Psoas muscle (tissue), 8 donors: Measurements from ENCODE around the gene CHST15. TPM values are rescaled to one million over a fixed set of nuclear protein-coding genes. Genes with fewer than 3 reads are reported as not detected.

Experiments
- ATAC-seq, 4 donors: fragments of 200-7000 bp; cut with Tn5 transposase; one replicate each; pipeline ENCODE4 v1.9.1; 2020; ENCODE audit warnings: moderate library complexity in 3 of 4, mild to moderate bottlenecking in 2 of 4
- DNase-seq, 2 donors: peaks; one replicate each; pipeline ENCODE4 v3.0.0-alpha.2; 2020
- H3K27ac ChIP-seq: fragments of 200-600 bp; one replicate; pipeline ENCODE4 v1.8.0; 2022
- H3K27me3 ChIP-seq, 3 donors: fragments of 200-600 bp in 1 of 3; one replicate each; pipeline versions ENCODE4 v1.6.1 to v1.8.0; 2013 to 2022; ENCODE audit warnings: low read length in 2 of 3, mild to moderate bottlenecking in 2 of 3, moderate library complexity in 1 of 3; ENCODE audit not compliant: insufficient read depth in 3 of 3
- H3K36me3 ChIP-seq, 2 donors: fragments of 200-600 bp in 1 of 2; one replicate each; pipeline versions ENCODE4 v1.6.1 to v1.8.0; 2013 to 2022; ENCODE audit warnings: low read depth in 1 of 2, mild to moderate bottlenecking in 1 of 2, moderate library complexity in 1 of 2; ENCODE audit not compliant: insufficient read depth in 1 of 2
- H3K4me1 ChIP-seq: fragments of 200-600 bp; one replicate; pipeline ENCODE4 v1.8.0; 2022
- H3K4me3 ChIP-seq: fragments of 200-600 bp; one replicate; pipeline ENCODE4 v1.8.0; 2022; ENCODE audit warnings: mild to moderate bottlenecking
- H3K9me3 ChIP-seq: fragments of 200-600 bp; one replicate; pipeline ENCODE4 v1.8.0; 2022
- CTCF ChIP-seq: fragments of 200-600 bp; IDR thresholded peaks from one replicate; pipeline ENCODE4 v1.8.0; 2022; ENCODE audit warnings: antibody characterized with exemption
- WGBS, 3 donors: extraction: QIAGEN DNeasy Blood & Tissue Kit; methylation state at CpG; one replicate each; pipeline versions ENCODE4 v1.1.6 to v1.1.7; 2013; 5-methylcytosine and 5-hydroxymethylcytosine counted together
- intact Hi-C, 2 donors: fragments of 100-400 bp; cut with DNase I; formaldehyde crosslinking; loops; one replicate each; pipeline versions ENCODE4 v1.11.0 to v1.14.2; 2022
- polyA plus RNA-seq, 3 donors: library from polyadenylated mRNA; stranded (reverse); fragments of 200-250 nt; gene quantifications; one replicate each; pipeline ENCODE4 v1.2.3, GENCODE V29; 2013
- total RNA-seq, 4 donors: library from RNA; stranded (reverse); fragmentation: NEBNext Ultra II Directional in 2 of 4; extraction: Animal tissue kit (Norgen Biotek cat#: 25700) in 2 of 4; gene quantifications; one replicate each; pipeline versions ENCODE4 v1.2.1 to v1.2.4, GENCODE V29; 2021 to 2023
- donor health status: healthy with polysubstance abuse.
- donor health status: DM: no; HTN: no; CAD: no; lungs with moderate emphysema.
- donor health status: Bipolar disorder and iron deficiency.
- donor health status: healthy.
- donor health status: DM: yes; HTN: yes; CAD: no.
- donor health status: DM: no; HTN: no; CAD: no.
- donor health status: DM: no; HTN: no; CAD: no.
- donor health status: DM: yes; HTN: yes; CAD: no.

The CHST15 gene
- total and polyA plus RNA-seq, 7 donors, result 3.6 to 39.2 (median 10.4) TPM

DNA sequence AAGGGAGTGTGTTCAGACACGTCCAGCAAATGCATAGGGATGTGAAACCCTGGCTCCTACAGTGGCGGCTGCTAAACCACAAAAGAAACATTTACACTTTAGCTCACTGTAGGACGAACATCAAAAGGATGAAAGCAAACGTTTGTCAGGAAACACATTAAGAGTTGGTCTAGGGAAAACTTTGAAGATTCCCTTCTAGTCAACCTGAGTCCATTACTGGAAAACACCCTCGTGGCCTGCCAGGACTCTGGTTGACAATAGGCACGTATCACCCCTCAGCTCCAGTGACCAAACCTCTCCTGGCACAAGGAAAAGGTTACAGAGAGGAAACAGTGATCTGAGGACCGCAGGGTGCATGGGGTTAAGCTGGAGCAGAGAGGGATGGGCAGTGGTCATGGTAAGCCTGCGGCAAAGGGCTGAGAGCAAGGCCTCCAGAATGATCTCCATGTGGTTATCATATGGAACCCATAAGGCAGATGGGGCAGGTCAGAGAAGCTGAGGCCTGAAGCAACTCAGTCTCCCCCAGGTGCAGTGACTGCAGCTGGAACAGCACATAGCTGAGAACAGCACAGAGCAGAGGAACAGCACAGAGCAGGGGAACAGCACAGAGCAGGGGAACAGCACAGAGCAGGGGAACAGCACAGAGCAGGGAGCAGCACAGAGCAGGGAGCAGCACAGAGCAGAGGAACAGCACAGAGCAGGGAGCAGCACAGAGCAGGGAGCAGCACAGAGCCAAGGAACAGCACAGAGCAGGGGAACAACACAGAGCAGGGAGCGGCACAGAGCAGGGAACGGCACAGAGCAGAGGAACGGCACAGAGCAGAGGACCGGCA, 49.9 kb downstream of the CHST15 start:
- 54 to 62% (median 58%) methylated on average over 12 of the region's 12 CpGs for WGBS, 3 donors
- H3K27ac ChIP-seq, result no peak overlapping the region
- ATAC-seq (no peak), DNase-seq (no peak)
- peak overlapping the region; percentile 32 for H3K4me3 ChIP-seq
- H3K9me3 ChIP-seq, result no peaks in the 10 kb centered on the region
- intact Hi-C loops, result no loop called here
- peaks cover 0 to 30% of the 10 kb centered on the region in 2 donors for H3K36me3 ChIP-seq
- peaks cover 0 to 3% (median 0%) of the 10 kb centered on the region in 3 donors for H3K27me3 ChIP-seq
- no peak for TF ChIP-seq CTCF
- peaks cover 3% of the 10 kb centered on the region for H3K4me1 ChIP-seq

GRCh38 chr10:124042656-124043309, 50.6 kb downstream of the CHST15 start:
- no peak overlapping the region for H3K4me3 ChIP-seq
- H3K4me1 ChIP-seq, result peaks cover 3% of the 10 kb centered on the region
- intact Hi-C loops, result no loop called here
- no peaks in the 10 kb centered on the region for H3K9me3 ChIP-seq
- no peak for DNase-seq
- no peak for ATAC-seq
- H3K27ac ChIP-seq, result no peak overlapping the region
- H3K36me3 ChIP-seq, result peaks cover 0 to 37% of the 10 kb centered on the region in 2 donors
- TF ChIP-seq CTCF, result no peak
- H3K27me3 ChIP-seq, result peaks cover 0 to 3% (median 0%) of the 10 kb centered on the region in 3 donors
- WGBS, 3 donors, result 75 to 80% (median 75%) methylated on average over 8 of the region's 8 CpGs

DNA sequence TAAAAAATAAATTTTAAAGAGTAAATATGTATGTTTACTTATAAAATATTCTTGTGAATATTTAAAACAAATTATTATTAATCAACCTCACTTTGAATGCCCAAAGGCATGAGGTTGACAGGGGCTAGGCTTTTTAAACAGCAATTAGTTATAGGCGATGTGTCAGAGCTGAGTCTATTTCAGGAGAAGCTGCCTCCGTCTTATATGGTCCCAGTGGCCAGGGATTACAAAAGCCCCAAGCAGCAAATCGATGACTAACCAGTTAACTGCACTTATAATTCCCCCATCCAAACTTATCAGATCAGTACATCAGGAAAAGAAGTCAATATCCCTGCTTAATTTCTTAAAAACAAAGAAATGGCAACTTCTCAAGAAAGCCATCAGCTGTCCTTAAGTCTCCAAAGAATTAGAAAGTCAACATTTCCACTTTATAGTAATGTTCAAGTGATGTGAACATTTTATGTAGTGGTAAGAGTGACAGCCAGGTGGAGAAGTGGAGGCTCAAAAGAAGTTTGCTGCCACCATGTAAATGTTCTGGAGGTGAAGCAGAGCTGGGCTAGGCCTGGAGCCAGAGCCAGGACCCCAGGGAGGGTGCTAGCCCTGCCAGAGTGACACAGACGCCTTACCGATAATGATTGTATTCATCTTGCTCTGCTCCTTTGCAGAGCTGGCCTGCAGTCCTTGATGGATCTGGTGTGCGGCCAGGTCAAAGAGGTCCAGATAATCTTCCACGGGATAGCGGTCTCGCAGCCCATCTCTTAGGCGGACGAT, 51.5 kb downstream of the CHST15 start:
- ATAC-seq, result no peak
- peaks cover 0 to 3% (median 0%) of the 10 kb centered on the region in 3 donors for H3K27me3 ChIP-seq
- no peak for DNase-seq
- H3K9me3 ChIP-seq, result no peaks in the 10 kb centered on the region
- no peak for TF ChIP-seq CTCF
- 85 to 90% (median 87%) methylated on average over 11 of the region's 11 CpGs for WGBS, 3 donors
- intact Hi-C loops, result no loop called here
- peaks cover 3% of the 10 kb centered on the region for H3K4me1 ChIP-seq
- H3K36me3 ChIP-seq, result peaks cover 0 to 38% of the 10 kb centered on the region in 2 donors
- no peak overlapping the region for H3K4me3 ChIP-seq
- H3K27ac ChIP-seq, result no peak overlapping the region

DNA sequence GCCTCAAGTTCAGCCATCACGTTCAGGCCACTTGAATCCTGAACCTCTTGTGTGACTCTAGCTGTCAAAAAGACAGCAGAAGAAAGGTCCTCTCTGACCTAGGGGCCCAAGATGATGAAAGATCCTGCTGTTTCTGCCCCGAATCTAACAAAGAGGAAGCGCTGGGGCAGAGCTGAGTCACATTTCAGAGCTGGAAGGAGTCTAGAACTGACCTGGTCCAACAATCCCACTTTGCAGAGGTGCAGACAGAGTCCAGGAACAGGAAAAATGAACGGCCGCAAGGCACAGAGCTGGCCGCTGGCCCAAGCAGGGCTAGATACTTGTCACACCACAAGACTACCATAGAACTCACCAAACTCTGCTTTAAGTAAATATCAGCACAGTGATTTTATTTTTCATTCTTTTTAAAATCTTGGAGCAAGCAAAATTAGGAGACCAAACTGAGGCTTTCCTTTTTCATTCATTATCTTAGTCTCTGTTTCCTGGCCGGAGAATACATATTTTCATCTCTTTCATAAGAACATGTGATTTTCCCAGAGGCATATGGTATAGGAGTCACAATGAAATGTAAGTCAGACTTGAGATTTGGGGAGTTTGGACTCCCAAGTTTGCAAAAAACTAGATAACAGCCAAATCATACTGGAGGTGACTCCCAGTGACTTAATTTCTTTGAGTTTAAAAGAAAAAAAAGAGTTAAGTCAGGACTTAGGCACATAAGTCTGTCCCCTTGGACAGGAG, 52.8 kb downstream of the CHST15 start:
- no peak overlapping the region for H3K27ac ChIP-seq
- H3K4me1 ChIP-seq, result peaks cover 3% of the 10 kb centered on the region
- H3K36me3 ChIP-seq, result peaks cover 0 to 38% of the 10 kb centered on the region in 2 donors
- intact Hi-C loops, result no loop called here
- H3K27me3 ChIP-seq, result peaks cover 0 to 3% (median 0%) of the 10 kb centered on the region in 3 donors
- no peaks in the 10 kb centered on the region for H3K9me3 ChIP-seq
- no peak for ATAC-seq
- WGBS, 3 donors, result 84 to 87% (median 84%) methylated on average over 7 of the region's 7 CpGs
- H3K4me3 ChIP-seq, result no peak overlapping the region
- no peak for DNase-seq
- TF ChIP-seq CTCF, result no peak
